T-helper 17 cell (primary cell): Measurements from ENCODE around the gene TIMM23. TPM values are rescaled to one million over a fixed set of nuclear protein-coding genes. Genes with fewer than 3 reads are reported as not detected.
"Not testable (repeated sequence)": the region's sequence is repeated elsewhere in the genome, so short reads cannot be mapped to it uniquely, and the experiment has no call there.

Source experiments
- ATAC-seq: fragments of 150-1000 bp; cut with Tn5 transposase; 2 replicates; pipeline ENCODE4 v1.10.0; 2021; ENCODE audit warnings: mild to moderate bottlenecking, moderate library complexity
- DNase-seq, 3 donors: peaks; one replicate each; pipeline versions ENCODE4 v3.0.0 to v3.0.0-alpha.2; 2020 to 2021
- H3K9me3 ChIP-seq: one replicate; pipeline ENCODE4 v1.7.0; 2013; ENCODE audit warnings: low read length, mild to moderate bottlenecking; ENCODE audit not compliant: control insufficient read depth, poor library complexity, severe bottlenecking
- H3K27ac Mint-ChIP-seq: one replicate; pipeline ENCODE4 v1.8.0; 2022; ENCODE audit warnings: mild to moderate bottlenecking, moderate library complexity, mixed read lengths
- H3K27me3 Mint-ChIP-seq: one replicate; pipeline ENCODE4 v1.8.0; 2022; ENCODE audit warnings: mixed read lengths
- H3K36me3 Mint-ChIP-seq: one replicate; pipeline ENCODE4 v1.8.0; 2022; ENCODE audit warnings: low read depth, mixed read lengths
- H3K4me1 Mint-ChIP-seq: one replicate; pipeline ENCODE4 v1.8.0; 2022; ENCODE audit warnings: mild to moderate bottlenecking, mixed read lengths
- H3K4me3 Mint-ChIP-seq: one replicate; pipeline ENCODE4 v1.8.0; 2022; ENCODE audit warnings: mild to moderate bottlenecking, moderate library complexity, mixed read lengths
- total RNA-seq, 4 donors: library from RNA in 2 of 4; stranded (reverse) in 2 of 4; gene quantifications; one replicate each; pipeline ENCODE4 v1.2.3 and lab custom pipeline; 2022 to 2026

The TIMM23 gene
- total RNA-seq, 2 donors from 2014 or later = 23.8 to 33.0 TPM

DNA sequence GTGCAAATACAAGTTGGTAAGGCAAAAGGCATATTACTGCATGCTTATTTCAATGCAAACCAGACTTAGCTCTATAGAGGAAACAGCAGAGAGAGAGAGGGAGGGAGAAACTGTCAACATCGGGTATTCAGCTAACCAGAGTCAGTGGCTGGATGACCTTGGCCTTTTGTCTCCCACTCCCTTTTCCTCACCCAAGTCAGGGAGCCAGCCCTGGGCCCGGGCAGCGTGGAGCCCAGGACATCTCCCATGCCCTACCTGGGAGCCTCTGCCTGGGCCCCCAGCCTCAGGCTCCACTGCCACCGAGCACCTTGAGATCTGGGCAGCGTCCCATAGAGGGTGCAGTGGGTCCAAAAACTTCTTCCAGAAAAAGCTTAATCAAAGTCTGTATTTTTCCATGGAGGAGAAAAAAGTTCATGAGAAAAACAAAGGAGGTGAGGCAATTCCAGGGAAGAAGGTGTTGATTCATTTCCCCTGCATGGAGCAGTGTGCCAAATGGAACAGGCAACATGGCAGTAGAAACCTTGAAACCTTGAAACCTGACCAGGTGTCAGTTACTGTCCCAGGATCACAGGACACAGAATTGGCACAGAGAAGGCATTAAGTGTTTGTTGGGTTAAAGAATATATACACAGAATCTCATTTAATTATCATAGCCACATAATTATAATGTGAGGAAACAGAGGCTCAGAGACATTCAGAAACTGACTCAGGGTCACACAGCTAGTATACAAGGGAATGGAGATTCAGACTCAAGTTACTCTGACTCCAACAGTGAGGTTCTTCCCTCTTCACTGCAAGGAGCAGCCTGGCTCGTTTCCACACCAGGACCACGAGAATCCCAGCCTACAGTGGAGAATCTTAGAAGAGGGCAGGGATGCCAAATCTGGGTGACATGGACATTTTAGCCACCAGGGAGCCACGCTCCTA, 63.9 kb downstream of the TIMM23 start:
- Mint-ChIP-seq H3K36me3 (no peaks in the 10 kb centered on the region), H3K27ac (no peak overlapping the region)
- ATAC-seq = no peak

GRCh38 chr10:46037107-46037825, 65.0 kb downstream of the TIMM23 start:
- peaks cover 36% of the 10 kb centered on the region for H3K27me3 Mint-ChIP-seq
- no peak for DNase-seq
- H3K36me3 Mint-ChIP-seq = no peaks in the 10 kb centered on the region
- H3K27ac Mint-ChIP-seq = no peak overlapping the region
- H3K4me1 Mint-ChIP-seq = no peaks in the 10 kb centered on the region
- no peak for ATAC-seq
- no peak overlapping the region for H3K4me3 Mint-ChIP-seq
- no peaks in the 10 kb centered on the region for H3K9me3 ChIP-seq

More for the DNA sequence above, 63.9 kb downstream of the TIMM23 start:
- DNase-seq = no peak
- Mint-ChIP-seq H3K27me3 (peaks cover 36% of the 10 kb centered on the region), H3K4me3 (no peak overlapping the region), H3K4me1 (peaks cover 3% of the 10 kb centered on the region)
- no peaks in the 10 kb centered on the region for H3K9me3 ChIP-seq

DNA sequence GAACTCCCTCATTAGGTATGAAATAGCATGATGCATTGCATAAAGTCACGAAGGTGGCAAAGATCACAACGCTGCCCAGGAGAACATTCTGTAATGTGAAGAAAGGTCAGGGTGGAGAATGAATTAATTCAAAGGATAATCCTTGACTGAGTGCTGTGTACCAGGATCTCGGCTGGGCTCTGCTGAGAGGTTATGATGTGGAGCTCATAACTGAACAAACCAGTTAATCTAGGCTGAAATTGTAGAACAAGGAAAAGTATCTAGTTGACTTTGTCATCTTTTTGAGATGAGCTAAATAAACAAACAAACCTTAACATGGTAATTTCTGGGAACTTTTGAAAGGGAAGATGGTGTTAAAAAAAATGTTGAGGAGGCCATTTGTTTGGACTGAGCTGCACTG, 67.7 kb downstream of the TIMM23 start:
- H3K27me3 Mint-ChIP-seq = peaks cover 36% of the 10 kb centered on the region
- DNase-seq = no peak
- H3K4me3 Mint-ChIP-seq = no peak overlapping the region
- no peaks in the 10 kb centered on the region for H3K4me1 Mint-ChIP-seq
- H3K9me3 ChIP-seq = no peaks in the 10 kb centered on the region
- no peak overlapping the region for H3K27ac Mint-ChIP-seq
- ATAC-seq = no peak
- no peaks in the 10 kb centered on the region for H3K36me3 Mint-ChIP-seq

DNA sequence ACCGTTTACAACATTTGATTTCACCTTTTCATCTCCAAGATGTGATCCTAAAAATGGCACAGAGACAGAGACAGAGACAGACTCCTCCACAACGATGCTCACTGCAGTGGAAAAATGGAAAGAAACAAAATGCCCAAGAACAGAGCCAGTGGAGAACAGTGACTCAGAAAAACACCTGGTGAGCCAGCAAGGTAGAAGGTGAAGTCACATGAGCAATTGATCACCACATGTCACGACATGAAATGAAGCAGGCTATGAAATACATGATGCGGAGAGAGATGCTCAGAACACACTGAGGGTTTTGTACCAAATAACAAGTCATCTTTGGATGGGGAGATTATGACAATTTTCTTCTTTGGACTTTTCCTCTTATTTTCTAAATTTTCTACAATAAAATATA, 70.2 kb downstream of the TIMM23 start:
- Mint-ChIP-seq H3K27ac (no peak overlapping the region), H3K4me1 (no peaks in the 10 kb centered on the region), H3K36me3 (no peaks in the 10 kb centered on the region), H3K4me3 (no peak overlapping the region), H3K27me3 (peaks cover 25% of the 10 kb centered on the region)
- DNase-seq = no peak
- ATAC-seq = no peak
- H3K9me3 ChIP-seq = no peaks in the 10 kb centered on the region

GRCh38 chr10:46046261-46046660, 74.0 kb downstream of the TIMM23 start, which contains the start of gene MSMB:
Gene MSMB (minus strand): TSS chr10:46046269. CDS start chr10:46046237, 32 bp downstream.
- no peak for ATAC-seq
- DNase-seq = no peak
- H3K9me3 ChIP-seq = no peaks in the 10 kb centered on the region
- H3K36me3 Mint-ChIP-seq = no peaks in the 10 kb centered on the region
- H3K4me1 Mint-ChIP-seq = no peaks in the 10 kb centered on the region
- no peak within 1 kb of the TSS for H3K4me3 Mint-ChIP-seq
- H3K27ac Mint-ChIP-seq = no peak within 1 kb of the TSS
- peaks cover 15% of the 10 kb centered on the region for H3K27me3 Mint-ChIP-seq

DNA sequence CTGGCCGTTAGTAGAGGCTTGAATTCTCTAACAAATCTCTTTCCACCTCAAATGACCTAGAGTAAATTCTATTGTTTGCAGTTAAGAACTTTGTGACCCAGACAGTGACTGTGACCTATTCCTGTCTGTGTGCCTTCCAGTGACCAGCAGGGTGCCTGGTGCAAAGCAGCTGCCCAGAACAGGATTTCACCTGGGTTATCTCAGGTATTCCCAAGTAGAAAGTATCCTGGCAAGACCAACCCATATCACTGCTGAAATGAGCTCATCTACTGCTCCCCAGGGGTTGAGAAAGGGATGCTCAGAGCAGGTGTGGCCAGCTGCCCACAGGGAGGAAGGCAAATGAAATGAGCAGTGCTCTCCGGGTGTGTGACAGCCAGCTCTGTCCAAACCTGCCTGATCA, 75.9 kb downstream of the TIMM23 start:
- no peaks in the 10 kb centered on the region for H3K4me1 Mint-ChIP-seq
- DNase-seq (no peak), ATAC-seq (no peak)
- no peaks in the 10 kb centered on the region for H3K36me3 Mint-ChIP-seq
- peaks cover 23% of the 10 kb centered on the region for H3K27me3 Mint-ChIP-seq
- no peak overlapping the region for H3K4me3 Mint-ChIP-seq
- H3K27ac Mint-ChIP-seq = no peak overlapping the region
- H3K9me3 ChIP-seq = no peaks in the 10 kb centered on the region

DNA sequence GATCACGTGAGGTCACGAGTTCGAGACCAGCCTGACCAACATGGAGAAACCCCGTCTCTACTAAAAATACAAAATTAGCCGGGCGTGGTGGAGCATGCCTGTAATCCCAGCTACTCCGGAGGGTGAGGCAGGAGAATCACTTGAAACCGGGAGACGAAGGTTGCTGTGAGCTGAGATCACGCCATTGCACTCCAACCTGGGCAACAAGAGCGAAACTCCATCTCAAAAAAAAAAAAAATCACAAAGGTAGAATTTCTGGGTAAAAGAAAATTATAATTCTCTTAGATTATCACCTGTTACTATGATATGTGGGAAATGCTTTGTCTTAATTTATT, 77.2 kb downstream of the TIMM23 start:
- H3K9me3 ChIP-seq, H3K4me1 Mint-ChIP-seq, H3K4me3 Mint-ChIP-seq, ATAC-seq, H3K27ac Mint-ChIP-seq, H3K36me3 Mint-ChIP-seq, DNase-seq: not testable (repeated sequence)
- H3K27me3 Mint-ChIP-seq = peaks cover 34% of the 10 kb centered on the region

DNA sequence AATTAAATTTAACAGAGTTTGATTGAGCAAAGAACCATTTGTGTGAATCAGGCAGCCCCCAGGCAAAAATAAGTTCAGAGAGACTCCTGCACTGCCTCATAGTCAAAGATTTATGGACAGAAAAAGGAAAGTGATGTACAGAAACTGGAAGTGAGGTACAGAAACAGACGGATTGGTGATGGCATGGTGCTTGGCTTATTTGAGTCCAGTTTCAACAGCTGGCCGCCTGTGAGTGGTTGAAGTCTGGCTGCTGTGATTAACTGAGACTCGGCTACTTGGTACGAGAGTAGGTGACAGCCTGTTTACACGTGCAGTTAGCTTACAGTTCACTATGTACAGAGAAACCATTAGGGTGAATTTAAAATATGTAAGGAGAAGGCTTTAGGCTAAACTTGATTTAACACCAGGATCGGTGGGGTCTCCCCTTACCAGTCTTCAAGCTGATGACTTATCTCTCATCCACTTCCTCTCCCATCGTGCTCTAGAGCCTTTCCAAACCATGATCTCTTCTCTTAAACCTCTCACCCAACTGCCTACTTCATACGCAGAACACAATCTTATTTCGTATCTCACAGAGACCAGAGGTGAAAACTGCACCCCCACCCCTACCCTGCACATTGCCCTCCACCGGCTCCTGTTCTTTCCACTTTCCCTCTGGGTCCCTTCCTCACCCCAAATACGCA, 78.8 kb downstream of the TIMM23 start:
- H3K4me1 Mint-ChIP-seq = no peaks in the 10 kb centered on the region
- ATAC-seq (no peak), DNase-seq (no peak)
- H3K9me3 ChIP-seq = no peaks in the 10 kb centered on the region
- H3K27ac Mint-ChIP-seq = no peak overlapping the region
- H3K27me3 Mint-ChIP-seq = peaks cover 34% of the 10 kb centered on the region
- no peaks in the 10 kb centered on the region for H3K36me3 Mint-ChIP-seq
- H3K4me3 Mint-ChIP-seq = no peak overlapping the region

DNA sequence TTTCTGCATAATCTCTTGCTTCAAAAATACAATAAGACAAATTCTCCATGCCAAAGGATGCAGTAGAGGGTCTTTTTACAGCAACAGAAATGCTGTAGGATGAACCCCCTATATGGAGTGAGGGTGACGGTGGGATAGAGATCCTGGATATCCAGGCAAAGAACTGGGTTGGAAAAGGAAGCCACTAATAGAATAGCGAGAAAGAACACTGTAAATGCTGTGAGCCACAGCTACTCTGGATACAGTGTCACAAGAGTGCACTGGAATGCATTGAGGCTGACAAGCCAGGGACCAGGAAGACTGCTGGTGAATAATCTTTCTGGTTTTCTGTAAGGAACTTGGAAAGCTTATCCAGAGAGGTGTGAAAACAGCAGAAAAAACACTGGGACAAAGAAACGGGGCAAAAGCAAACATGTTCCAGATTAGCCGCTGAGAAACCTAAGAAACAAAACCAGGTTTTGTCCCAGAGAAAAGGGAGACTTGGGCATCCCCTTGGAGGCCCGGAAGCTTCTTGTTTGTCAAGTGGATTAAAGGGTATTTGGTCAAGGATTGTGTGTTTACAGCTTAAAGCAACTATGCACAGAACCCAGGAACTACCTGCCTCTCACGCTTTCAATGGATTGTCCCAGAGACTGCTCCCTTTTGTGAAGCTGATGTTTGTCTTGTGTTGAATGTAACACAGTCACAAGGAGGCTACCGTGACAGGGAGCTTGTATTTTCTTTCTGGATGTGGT, 79.9 kb downstream of the TIMM23 start:
- no peaks in the 10 kb centered on the region for H3K4me1 Mint-ChIP-seq
- no peak overlapping the region for H3K27ac Mint-ChIP-seq
- H3K4me3 Mint-ChIP-seq = no peak overlapping the region
- ATAC-seq = no peak
- DNase-seq = no peak
- no peaks in the 10 kb centered on the region for H3K9me3 ChIP-seq
- no peaks in the 10 kb centered on the region for H3K36me3 Mint-ChIP-seq
- peaks cover 32% of the 10 kb centered on the region for H3K27me3 Mint-ChIP-seq

DNA sequence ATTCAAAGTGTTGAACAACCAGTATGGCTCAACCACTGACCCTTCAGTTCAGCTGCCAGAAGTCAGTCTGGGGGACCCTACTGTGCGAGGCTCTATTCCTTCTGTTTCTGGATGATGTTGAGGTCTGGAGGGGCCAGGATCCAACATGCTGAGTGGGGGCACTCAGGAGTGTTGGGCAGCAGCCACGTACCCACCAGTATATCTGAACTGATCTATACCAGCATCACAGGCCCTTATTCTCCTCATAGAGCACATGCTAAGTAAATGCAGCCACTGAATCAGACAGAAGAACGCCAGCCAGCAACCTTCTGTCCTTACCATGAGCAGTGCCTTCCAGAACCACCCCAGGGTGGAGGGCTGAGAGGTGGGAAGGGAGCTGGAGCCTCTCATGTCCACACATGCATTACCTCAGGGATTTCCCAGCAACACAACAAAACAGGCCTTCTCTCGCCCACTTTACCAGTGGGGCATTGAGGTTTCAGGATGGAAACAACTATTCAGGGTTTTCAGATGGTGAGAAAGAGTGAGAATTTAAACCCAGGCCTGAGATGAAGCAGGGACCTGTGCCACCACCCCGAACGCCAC, 80.6 kb downstream of the TIMM23 start:
- DNase-seq (no peak), ATAC-seq (no peak)
- H3K27me3 Mint-ChIP-seq = peaks cover 27% of the 10 kb centered on the region
- H3K36me3 Mint-ChIP-seq = no peaks in the 10 kb centered on the region
- no peaks in the 10 kb centered on the region for H3K4me1 Mint-ChIP-seq
- H3K4me3 Mint-ChIP-seq = no peak overlapping the region
- no peaks in the 10 kb centered on the region for H3K9me3 ChIP-seq
- no peak overlapping the region for H3K27ac Mint-ChIP-seq
